NCI-H2029 (cell line): ENCODE data around the gene THRB.

Experiments used
- DNase-seq: peaks from one replicate; lab custom pipeline; 2025; lab: John Stamatoyannopoulos, UW

THRB gene

DNA sequence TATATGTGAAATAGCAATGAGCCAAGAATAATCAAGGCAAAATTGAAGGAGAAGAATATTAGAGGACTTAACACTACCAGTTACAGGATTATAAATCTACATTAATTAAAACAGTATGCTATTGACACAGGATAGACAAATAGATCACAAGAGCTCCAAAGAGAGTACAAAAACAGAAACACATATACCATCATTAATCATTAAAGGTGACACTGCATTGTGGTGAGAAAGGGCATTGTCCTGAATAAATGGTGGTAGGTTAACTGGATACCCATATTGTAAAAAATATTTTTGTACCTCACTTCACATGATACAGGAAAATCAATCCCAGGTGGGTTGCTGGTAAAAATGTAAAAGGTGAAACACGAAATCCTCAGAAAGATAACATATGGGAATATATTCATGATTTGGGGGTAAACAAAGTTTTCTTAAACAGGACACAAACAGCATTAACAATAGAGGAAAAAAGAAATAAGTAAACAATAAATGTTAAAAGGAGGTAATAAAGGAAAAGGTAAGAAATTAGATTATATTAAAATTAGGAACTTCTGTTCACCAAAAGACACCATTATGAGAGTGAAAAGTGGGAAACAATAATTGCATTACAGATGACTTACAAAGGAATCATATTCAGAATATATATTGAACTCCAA is 145.2 kb downstream of the THRB start:
- no peak for DNase-seq

DNA sequence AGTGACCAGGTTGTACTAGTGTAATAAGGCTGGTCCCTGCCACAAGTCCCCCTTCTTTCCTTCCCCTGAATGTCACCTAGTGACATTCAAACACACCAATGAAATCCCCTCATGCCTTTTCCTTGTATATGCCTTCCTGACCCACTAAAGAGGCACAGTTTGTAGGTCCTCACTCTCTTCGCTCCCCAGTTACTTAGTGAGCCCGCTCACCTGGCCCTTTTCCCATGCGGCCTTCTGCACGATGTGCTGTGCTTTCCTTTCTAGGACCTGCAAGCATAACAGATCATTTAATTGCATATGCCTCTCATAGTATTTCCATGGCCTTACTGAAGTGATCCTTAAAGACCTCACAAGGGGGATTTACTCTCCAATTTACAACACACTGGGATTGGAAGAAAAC is 146.3 kb downstream of the THRB start:
- DNase-seq: no peak

- DNase-seq: no peak
Measured at GRCh38 chr3:24344784-24345439, 149.7 kb downstream of the THRB start.

- DNase-seq: no peak
Measured at GRCh38 chr3:24343084-24343783, 151.4 kb downstream of the THRB start.

GRCh38 chr3:24342275-24342674 is 152.4 kb downstream of the THRB start:
- DNase-seq: no peak

DNA sequence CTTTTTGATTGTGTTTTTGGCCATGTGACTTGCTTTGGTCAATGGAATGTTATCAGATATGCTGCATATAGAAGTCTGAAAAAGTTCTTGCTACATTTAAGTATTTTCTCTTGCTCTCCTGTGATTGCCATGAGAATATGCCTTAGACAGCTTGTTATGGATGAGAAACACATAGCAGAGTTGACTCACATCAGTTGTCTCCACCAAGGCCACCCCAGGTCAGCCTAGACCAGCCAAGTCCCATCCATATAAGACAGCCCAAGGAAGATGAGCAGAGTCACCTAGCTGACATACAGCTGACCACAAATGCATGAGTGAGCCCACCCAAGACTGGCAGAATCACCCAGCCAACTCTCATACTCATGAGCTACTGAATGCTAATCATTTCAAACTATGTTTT is 153.0 kb downstream of the THRB start:
- no peak for DNase-seq

GRCh38 chr3:24340966-24341365 is 153.7 kb downstream of the THRB start:
- DNase-seq: no peak

- DNase-seq: no peak
Measured at GRCh38 chr3:24340161-24340560, 154.5 kb downstream of the THRB start.

- DNase-seq: no peak
Measured at GRCh38 chr3:24339266-24339825, 155.3 kb downstream of the THRB start.

DNA sequence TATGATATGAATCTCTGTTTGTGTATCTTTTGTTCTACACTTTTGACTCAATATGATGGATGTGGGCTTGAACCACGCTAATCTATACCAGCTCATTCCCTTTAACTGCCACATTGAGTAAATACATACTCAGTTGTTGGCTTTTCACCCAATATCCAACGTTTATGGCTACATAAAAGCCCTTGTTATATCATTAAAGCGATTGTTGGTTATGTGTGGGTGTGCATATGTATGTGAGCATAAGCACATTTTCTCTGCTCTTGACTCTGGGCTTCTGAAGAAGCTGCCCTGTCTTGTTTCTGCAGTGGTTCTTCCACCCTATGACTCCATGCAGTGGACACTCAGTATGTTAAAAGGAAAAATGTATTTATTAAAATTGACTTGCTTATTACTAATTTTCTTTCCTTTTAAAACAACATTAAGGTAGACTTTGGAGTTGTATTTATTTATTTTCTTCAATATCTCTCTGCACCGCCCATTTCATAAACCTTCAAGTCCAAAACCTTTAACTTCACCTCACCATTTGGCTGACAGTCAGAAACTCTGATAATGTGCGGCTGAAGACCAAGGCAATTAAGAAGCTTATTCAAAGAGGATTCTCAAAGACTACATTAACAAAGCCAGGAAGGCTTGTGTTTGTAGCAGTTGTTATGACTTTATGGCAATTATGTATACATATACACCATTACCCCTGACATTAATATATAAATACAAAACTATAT is 156.1 kb downstream of the THRB start:
- DNase-seq: no peak

GRCh38 chr3:24336101-24336500 is 158.5 kb downstream of the THRB start:
- no peak for DNase-seq

- no peak for DNase-seq
Measured at GRCh38 chr3:24332092-24332491, 162.6 kb downstream of the THRB start.

DNA sequence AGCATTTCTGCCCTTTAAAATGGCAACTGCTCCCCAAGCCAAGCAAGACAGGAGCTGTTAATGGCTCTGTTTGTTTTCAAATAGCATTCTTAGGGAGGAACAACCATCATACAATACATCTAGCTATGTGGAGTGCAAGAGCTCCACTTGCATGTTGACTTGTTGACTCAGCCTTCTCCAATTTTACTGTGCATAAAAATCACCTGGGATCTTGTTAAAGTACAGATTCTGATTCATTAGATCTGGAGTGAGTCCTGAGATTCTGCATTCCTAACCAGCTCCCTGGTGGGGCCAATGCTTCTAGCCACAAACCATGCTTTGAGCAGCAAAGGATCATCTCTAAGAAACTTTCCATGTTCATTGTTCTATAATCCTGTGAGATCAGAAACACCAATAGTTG is 171.4 kb downstream of the THRB start:
- no peak for DNase-seq

DNA sequence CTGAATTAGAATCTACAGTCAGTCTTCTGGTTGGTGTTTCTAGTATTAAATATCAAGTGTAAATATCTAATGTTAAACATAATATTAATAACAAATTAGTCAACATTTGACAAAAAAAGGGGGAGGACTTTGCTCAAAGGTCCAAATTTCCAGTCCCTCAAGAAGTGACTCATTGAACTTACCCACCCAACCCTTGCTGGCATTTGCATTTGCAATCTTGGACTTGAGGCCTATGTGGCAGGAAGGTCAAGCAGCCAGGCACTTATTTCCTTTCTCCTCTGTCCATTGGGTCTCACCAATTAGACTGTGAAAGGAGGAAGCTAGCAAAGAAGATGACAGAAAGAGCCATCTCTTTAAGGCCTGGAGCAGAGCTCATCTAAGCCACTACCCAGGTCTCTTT is 174.0 kb downstream of the THRB start:
- DNase-seq: no peak

DNA sequence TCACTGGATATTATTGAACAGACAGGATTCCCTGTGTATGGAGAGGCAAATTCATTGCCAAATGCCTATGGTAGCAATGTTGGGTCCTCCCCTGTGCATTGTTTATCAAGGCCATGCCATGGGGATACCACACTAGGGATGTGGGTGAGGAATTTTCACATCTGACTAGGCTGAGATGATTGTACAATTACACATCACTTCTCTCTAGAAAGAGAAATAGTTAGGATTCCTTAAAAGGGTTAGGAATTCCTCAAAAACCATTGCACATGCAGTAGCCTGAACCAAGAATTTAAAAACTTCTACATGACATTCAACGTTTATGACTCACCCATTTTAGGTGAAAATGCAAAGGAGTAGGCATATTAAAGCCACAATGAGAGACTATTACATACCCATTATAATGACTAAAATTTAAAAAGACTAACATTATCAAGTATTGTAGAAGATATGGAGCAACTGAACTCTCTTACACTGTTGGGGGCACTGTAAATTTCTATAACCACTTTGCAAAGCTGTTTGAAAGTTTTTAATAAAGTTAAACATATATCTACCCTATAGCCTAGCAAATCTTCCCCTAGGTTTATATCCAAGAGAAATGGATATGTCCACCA is 175.9 kb downstream of the THRB start:
- DNase-seq: no peak

GRCh38 chr3:24316887-24317383 is 177.7 kb downstream of the THRB start:
- DNase-seq: no peak

DNA sequence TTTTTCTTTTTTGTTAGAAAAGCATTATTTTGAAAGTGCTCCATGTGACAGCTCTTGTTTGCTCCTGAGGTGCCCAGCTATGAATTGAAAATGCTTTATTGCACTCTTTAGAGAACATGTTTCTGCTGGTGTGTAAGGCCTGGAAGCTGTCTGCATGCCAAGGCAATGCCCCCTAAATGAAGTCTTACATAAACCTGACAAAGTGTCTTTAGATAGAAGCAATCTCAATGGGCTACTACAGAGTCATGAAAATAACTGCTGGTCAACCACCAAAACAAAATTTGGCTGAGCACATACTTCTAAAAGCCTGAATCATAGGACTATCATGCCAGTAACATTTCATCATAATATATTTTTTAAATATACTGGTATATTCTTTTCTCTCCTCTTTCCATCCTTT is 178.7 kb downstream of the THRB start:
- DNase-seq: no peak

DNA sequence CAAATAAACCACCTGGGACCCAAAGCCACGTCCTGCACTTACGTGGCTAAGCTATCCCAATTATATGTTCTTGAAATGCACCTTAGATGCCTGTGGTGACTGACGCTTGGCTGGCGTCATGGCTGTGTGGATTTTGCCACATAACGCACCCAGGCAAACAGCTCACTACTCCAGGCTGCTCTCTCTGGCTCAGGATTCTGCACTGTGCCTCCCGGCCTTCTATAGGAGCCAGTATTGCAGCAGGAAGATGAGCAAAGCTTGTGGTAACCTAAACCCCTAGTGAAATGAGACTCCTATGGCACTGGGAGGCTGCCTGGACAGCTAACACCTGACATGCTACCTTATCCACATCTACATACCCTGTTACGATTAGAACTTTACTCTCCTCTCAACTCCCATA is 179.3 kb downstream of the THRB start:
- DNase-seq: no peak

DNA sequence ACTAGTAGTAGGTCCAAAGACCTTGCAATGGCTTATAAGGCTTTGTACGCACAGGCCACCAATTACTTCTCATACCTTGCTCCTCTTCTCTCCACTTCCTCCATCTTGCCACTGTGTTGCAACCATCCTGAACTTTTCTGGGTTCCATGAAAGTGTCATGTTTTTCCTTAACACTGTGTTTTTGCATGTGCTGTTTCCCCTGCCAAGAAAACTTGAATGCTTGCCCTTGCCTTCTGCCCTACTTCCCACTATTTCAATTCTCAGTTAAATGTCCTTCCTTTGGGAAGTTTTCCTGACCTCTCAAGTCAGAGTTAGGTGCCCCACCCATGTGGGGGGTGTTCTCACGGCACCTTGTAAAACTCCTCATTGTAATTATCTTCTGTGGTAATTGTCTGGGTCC is 182.8 kb downstream of the THRB start:
- no peak for DNase-seq

- DNase-seq: no peak
Measured at GRCh38 chr3:24310887-24311286, 183.8 kb downstream of the THRB start.

DNA sequence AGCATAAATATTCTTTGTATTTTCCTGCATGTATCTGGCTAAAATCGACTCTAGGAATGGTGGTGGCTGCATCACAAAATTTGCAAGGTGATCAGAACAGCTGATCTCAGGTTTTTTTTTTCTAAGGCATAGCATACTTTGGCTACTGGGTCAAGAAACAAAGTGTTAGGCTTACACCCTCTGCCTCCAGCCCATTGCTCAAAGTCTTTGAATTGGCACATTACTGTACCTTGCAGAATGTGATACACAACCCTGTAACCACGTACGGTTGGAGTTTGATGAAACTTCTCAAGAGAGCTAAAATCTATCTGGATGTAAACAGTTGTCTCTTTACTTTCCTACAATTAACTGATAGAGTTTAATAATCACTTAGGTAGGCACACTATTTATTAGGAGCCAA is 188.1 kb downstream of the THRB start:
- no peak for DNase-seq
